ENCODE results near the gene TMEM248.
"Not testable (repeated sequence)": the region's sequence is repeated elsewhere in the genome, so short reads cannot be mapped to it uniquely, and the experiment has no call there.

TMEM248 gene

DNA sequence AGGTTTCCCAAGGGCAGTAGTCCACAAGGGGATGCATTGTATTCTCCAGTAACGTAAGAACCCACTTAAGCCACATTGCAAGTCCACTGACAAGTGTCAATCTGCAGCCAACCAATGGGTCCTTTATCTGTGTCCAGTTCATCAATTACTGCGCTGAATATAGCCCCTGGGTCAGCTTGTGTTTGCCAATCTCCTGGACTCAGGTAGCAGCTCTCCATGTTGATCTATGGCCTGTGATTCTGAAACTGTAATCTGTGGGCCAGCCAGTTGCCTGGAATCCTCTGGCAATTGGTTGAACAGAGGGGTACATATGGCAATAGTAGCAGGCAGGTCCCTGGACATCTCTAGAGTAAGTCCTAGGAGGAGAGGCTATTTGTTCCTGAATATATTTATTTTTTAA lies 8.8 kb upstream of the TMEM248 start:
- DNase-seq (ENCODE audit: low read depth): no peak

DNA sequence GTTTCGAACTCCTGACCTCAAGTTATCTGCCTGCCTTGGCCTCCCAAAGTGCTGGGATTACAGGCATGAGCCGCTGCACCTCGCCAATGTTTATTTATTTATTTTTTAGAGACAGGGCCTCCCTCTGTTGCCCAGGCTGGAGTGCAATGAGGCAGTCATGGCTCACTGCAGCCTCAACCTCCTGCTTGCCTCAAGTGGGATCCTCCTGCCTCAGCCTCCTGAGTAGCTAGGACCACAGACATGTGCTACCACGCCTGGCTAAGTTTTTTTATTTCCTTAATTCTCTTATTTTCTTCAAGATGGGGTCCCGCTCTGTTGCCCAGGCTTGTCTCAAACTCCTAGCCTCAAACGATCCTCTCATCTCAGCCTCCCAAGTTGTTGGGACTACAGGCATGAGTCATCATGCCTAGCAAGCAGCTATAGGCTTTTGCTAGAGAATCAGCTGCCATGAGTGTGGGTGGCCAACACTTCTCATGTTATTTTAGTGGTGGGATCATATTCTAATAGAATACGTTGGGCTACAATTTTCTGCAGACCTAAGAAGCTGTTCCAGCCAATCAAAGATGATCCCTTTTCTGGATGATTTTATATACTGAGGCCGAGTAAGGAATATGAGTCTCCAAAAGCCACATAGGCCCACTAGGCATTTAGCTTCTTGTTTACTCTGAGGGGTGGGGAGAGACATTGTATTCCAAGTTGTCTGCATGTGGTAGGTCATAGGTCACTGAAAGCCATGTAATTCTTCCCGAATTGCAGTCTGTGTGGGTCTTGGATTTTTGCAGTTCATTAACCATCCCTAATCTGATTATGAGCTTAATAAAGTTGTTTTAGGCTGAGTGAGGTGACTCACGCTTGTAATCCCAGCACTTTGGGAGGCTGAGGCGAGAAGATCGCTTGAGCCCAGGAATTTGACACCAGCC lies 7.6 kb upstream of the TMEM248 start:
- H3K4me3 ChIP-seq (ENCODE audit: low read depth, low read length): no peak overlapping the region
- TF ChIP-seq, protein P1, sequence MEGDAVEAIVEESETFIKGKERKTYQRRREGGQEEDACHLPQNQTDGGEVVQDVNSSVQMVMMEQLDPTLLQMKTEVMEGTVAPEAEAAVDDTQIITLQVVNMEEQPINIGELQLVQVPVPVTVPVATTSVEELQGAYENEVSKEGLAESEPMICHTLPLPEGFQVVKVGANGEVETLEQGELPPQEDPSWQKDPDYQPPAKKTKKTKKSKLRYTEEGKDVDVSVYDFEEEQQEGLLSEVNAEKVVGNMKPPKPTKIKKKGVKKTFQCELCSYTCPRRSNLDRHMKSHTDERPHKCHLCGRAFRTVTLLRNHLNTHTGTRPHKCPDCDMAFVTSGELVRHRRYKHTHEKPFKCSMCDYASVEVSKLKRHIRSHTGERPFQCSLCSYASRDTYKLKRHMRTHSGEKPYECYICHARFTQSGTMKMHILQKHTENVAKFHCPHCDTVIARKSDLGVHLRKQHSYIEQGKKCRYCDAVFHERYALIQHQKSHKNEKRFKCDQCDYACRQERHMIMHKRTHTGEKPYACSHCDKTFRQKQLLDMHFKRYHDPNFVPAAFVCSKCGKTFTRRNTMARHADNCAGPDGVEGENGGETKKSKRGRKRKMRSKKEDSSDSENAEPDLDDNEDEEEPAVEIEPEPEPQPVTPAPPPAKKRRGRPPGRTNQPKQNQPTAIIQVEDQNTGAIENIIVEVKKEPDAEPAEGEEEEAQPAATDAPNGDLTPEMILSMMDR (IDR thresholded peaks at IDR 0.05; ENCODE audit: control insufficient read depth, extremely low read depth, insufficient read depth): no peak
- no peak for DNase-seq (ENCODE audit: low read depth)

More for the DNA sequence above, 8.8 kb upstream of the TMEM248 start:
- H3K4me3 ChIP-seq (ENCODE audit: low read depth, low read length): no peak overlapping the region
- TF ChIP-seq, protein P1 (IDR thresholded peaks at IDR 0.05; ENCODE audit: control insufficient read depth, extremely low read depth, insufficient read depth): no peak

DNA sequence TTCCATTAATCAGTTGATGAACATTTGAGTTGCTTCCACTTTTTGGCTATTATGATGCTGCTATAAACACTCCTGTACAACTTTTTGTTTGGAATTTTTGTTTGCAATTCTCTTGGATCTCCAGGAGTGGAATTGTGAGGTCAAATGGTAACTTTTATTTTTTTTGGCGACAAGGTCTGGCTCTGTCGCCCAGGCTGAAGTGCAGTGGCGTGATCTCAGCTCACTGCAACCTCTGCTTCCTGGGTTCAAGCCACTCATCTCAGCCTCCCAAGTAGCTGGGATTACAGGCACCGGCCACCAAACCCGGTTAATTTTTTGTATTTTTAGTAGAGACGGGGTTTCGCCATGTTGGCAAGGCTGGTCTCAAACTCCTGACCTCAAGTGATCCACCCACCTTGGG lies 3.1 kb upstream of the TMEM248 start:
- DNase-seq (ENCODE audit: low read depth); H3K4me3 ChIP-seq (ENCODE audit: low read depth, low read length): not testable (repeated sequence)

DNA sequence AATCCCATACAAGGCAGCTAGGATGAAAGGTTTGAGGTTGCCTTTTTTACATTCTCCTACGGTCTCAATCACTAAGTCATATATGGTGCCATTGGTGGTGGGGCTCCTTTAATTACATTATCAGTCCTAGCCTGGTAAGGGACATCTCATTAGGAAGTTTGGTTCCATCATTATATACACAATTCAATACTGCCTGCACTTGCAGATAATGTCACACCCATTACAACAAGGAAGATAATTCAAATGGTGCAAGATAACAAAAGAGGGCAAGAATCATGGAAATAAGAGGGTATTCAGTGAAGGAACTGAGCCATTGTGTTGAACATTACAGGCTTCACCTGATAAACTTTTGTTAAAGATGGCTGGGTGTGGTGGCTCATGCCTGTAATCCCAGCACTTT lies 1.7 kb upstream of the TMEM248 start:
- DNase-seq (ENCODE audit: low read depth): no peak
- TF ChIP-seq, protein P1 (IDR thresholded peaks at IDR 0.05; ENCODE audit: control insufficient read depth, extremely low read depth, insufficient read depth): no peak
- H3K4me3 ChIP-seq (ENCODE audit: low read depth, low read length): no peak overlapping the region

DNA sequence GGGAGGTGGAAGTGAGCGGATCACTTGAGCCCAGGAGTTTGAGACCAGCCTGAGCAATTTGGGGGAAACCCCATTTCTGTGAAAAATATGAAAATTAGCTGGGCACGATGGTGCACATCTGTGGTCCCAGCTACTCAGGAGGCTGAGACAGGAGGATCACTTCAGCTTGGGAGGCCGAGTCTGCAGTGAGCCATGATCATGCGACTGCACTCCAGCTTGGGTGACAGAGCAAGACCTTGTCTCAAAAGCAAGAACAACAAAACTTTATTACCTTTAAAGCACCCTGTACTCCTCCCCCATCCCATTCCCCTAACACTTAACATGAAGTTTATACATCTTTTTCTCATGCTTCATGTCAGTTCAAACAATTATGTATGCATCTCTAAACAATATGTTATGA lies 1.3 kb upstream of the TMEM248 start:
- DNase-seq (ENCODE audit: low read depth): no peak
- no peak overlapping the region for H3K4me3 ChIP-seq (ENCODE audit: low read depth, low read length)

DNA sequence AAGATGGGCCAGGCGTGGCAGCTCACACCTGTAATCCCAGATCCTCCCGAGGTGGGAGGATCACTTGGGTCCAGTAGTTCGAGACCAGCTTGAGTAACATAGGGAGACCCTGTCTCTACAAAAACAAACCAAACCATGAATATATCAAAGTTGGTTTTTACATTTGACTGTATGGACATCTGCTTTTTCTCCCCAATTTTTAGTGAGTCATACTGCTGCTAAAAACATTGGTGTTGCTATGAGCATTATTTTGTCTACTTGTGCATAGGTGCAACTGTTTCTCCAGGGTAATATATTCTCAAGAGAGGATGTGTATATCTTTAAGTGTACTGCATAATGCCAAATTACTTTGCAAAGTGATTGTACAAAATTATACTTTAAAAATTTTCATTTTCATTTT lies 769 bp upstream of the TMEM248 start:
- no peak for DNase-seq (ENCODE audit: low read depth)
- H3K4me3 ChIP-seq (ENCODE audit: low read depth, low read length): peak overlapping the region; percentile 84
- TF ChIP-seq, protein P1 (IDR thresholded peaks at IDR 0.05; ENCODE audit: control insufficient read depth, extremely low read depth, insufficient read depth): no peak

More for the DNA sequence above, 1.3 kb upstream of the TMEM248 start:
- TF ChIP-seq, protein P1 (IDR thresholded peaks at IDR 0.05; ENCODE audit: control insufficient read depth, extremely low read depth, insufficient read depth): no peak

DNA sequence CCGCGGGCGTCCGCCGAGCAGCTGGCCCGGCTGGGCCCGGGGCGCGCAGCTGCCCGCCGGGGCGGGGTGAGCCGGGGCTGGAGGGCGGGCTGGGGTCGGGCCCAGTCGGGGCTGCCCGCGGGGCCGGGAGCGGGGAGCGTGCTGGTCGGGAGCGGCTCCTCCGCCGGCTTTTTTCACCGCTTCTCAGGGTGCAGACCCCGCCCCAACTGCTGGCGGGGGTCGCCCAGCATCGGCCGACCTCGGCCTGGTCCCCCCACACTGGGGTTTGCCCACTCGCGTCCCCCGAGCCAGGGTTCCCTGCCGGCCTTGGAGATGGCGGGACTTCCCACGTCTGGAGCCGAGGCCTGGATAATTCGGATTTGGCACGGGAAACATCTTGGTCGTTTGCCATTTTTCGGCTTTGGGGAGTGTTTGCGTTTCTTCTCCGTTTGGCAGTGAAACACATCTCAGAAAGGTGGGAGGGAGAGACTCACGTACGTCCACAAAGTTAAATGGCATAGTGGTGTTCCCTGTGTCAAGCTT lies 432 bp downstream of the TMEM248 start:
- DNase-seq (ENCODE audit: low read depth): peak; percentile 57
- TF ChIP-seq, protein P1 (IDR thresholded peaks at IDR 0.05; ENCODE audit: control insufficient read depth, extremely low read depth, insufficient read depth): no peak
- H3K4me3 ChIP-seq (ENCODE audit: low read depth, low read length): peak overlapping the region; percentile 84

Data from LNCaP clone FGC (cell line).